ENCODE data around the gene PHYH. TPM values are rescaled to one million over a fixed set of nuclear protein-coding genes. Genes with fewer than 3 reads are reported as not detected.
"Not testable (repeated sequence)": the region's sequence is repeated elsewhere in the genome, so short reads cannot be mapped to it uniquely, and the experiment has no call there.

Gene PHYH
- total RNA-seq, 1 donor from 2014 or later = 37.1 TPM

GRCh38 chr10:13337827-13338196 lies 37.9 kb upstream of the PHYH start:
- Histone ChIP-seq H3K36me3 (ENCODE audit: control insufficient read depth in 3 of 3, insufficient read depth in 3 of 3, low read length in 3 of 3) (peaks cover 11 to 27% (median 18%) of the 10 kb centered on the region in 3 donors), H3K4me3 (ENCODE audit: low read length in 3 of 3) (no peak overlapping the region), H3K9me3 (ENCODE audit: control insufficient read depth in 3 of 3, low read length in 3 of 3) (no peaks in the 10 kb centered on the region), H3K4me1 (ENCODE audit: control insufficient read depth in 3 of 3, insufficient read depth in 3 of 3, low read length in 3 of 3) (peaks cover 0 to 23% (median 12%) of the 10 kb centered on the region in 3 donors), H3K27ac (ENCODE audit: low read depth, low read length) (no peak overlapping the region), H3K9ac (ENCODE audit: low read depth in 1 of 3, low read length in 3 of 3) (no peak overlapping the region), H3K27me3 (ENCODE audit: control insufficient read depth in 3 of 3, insufficient read depth in 3 of 3, low read length in 3 of 3) (no peaks in the 10 kb centered on the region)

- no peaks in the 10 kb centered on the region for H3K9me3 ChIP-seq (ENCODE audit: control insufficient read depth in 3 of 3, low read length in 3 of 3)
- no peaks in the 10 kb centered on the region for H3K27me3 ChIP-seq (ENCODE audit: control insufficient read depth in 3 of 3, insufficient read depth in 3 of 3, low read length in 3 of 3)
- peaks cover 0 to 23% (median 12%) of the 10 kb centered on the region in 3 donors for H3K4me1 ChIP-seq (ENCODE audit: control insufficient read depth in 3 of 3, insufficient read depth in 3 of 3, low read length in 3 of 3)
- peaks cover 11 to 30% (median 20%) of the 10 kb centered on the region in 3 donors for H3K36me3 ChIP-seq (ENCODE audit: control insufficient read depth in 3 of 3, insufficient read depth in 3 of 3, low read length in 3 of 3)
- no peak overlapping the region for H3K4me3 ChIP-seq (ENCODE audit: low read length in 3 of 3)
- H3K9ac ChIP-seq (ENCODE audit: low read depth in 1 of 3, low read length in 3 of 3) = no peak overlapping the region
- H3K27ac ChIP-seq (ENCODE audit: low read depth, low read length) = no peak overlapping the region
Measured at GRCh38 chr10:13337128-13337826, 37.4 kb upstream of the PHYH start.

- H3K36me3 ChIP-seq (ENCODE audit: control insufficient read depth in 3 of 3, insufficient read depth in 3 of 3, low read length in 3 of 3) = peaks cover 18 to 40% (median 28%) of the 10 kb centered on the region in 3 donors
- peaks cover 0 to 23% (median 12%) of the 10 kb centered on the region in 3 donors for H3K4me1 ChIP-seq (ENCODE audit: control insufficient read depth in 3 of 3, insufficient read depth in 3 of 3, low read length in 3 of 3)
Measured at GRCh38 chr10:13335881-13336280, 36.0 kb upstream of the PHYH start.

GRCh38 chr10:13334556-13334955 lies 34.7 kb upstream of the PHYH start:
- Histone ChIP-seq H3K4me3 (ENCODE audit: low read length in 3 of 3) (no peak overlapping the region), H3K36me3 (ENCODE audit: control insufficient read depth in 3 of 3, insufficient read depth in 3 of 3, low read length in 3 of 3) (peaks cover 24 to 51% (median 37%) of the 10 kb centered on the region in 3 donors), H3K9me3 (ENCODE audit: control insufficient read depth in 3 of 3, low read length in 3 of 3) (no peaks in the 10 kb centered on the region), H3K27me3 (ENCODE audit: control insufficient read depth in 3 of 3, insufficient read depth in 3 of 3, low read length in 3 of 3) (no peaks in the 10 kb centered on the region), H3K4me1 (ENCODE audit: control insufficient read depth in 3 of 3, insufficient read depth in 3 of 3, low read length in 3 of 3) (peaks cover 0 to 17% (median 5%) of the 10 kb centered on the region in 3 donors), H3K27ac (ENCODE audit: low read depth, low read length) (no peak overlapping the region), H3K9ac (ENCODE audit: low read depth in 1 of 3, low read length in 3 of 3) (no peak overlapping the region)

More at GRCh38 chr10:13335881-13336280, 36.0 kb upstream of the PHYH start:
- no peak overlapping the region for H3K27ac ChIP-seq (ENCODE audit: low read depth, low read length)
- no peak overlapping the region for H3K9ac ChIP-seq (ENCODE audit: low read depth in 1 of 3, low read length in 3 of 3)
- H3K9me3 ChIP-seq (ENCODE audit: control insufficient read depth in 3 of 3, low read length in 3 of 3) = no peaks in the 10 kb centered on the region
- H3K27me3 ChIP-seq (ENCODE audit: control insufficient read depth in 3 of 3, insufficient read depth in 3 of 3, low read length in 3 of 3) = no peaks in the 10 kb centered on the region
- no peak overlapping the region for H3K4me3 ChIP-seq (ENCODE audit: low read length in 3 of 3)

GRCh38 chr10:13331646-13332045 lies 31.8 kb upstream of the PHYH start:
- no peak overlapping the region for H3K9ac ChIP-seq (ENCODE audit: low read depth in 1 of 3, low read length in 3 of 3)
- H3K4me3 ChIP-seq (ENCODE audit: low read length in 3 of 3) = no peak overlapping the region
- H3K27me3 ChIP-seq (ENCODE audit: control insufficient read depth in 3 of 3, insufficient read depth in 3 of 3, low read length in 3 of 3) = no peaks in the 10 kb centered on the region
- H3K9me3 ChIP-seq (ENCODE audit: control insufficient read depth in 3 of 3, low read length in 3 of 3) = no peaks in the 10 kb centered on the region
- H3K36me3 ChIP-seq (ENCODE audit: control insufficient read depth in 3 of 3, insufficient read depth in 3 of 3, low read length in 3 of 3) = peaks cover 30 to 55% (median 47%) of the 10 kb centered on the region in 3 donors
- H3K27ac ChIP-seq (ENCODE audit: low read depth, low read length) = no peak overlapping the region
- peaks cover 0 to 10% (median 4%) of the 10 kb centered on the region in 3 donors for H3K4me1 ChIP-seq (ENCODE audit: control insufficient read depth in 3 of 3, insufficient read depth in 3 of 3, low read length in 3 of 3)

GRCh38 chr10:13330980-13331379 lies 31.1 kb upstream of the PHYH start:
- H3K36me3 ChIP-seq (ENCODE audit: control insufficient read depth in 3 of 3, insufficient read depth in 3 of 3, low read length in 3 of 3) = peaks cover 33 to 60% (median 53%) of the 10 kb centered on the region in 3 donors
- H3K27ac ChIP-seq (ENCODE audit: low read depth, low read length); H3K27me3 ChIP-seq (ENCODE audit: control insufficient read depth in 3 of 3, insufficient read depth in 3 of 3, low read length in 3 of 3); H3K4me3 ChIP-seq (ENCODE audit: low read length in 3 of 3); H3K4me1 ChIP-seq (ENCODE audit: control insufficient read depth in 3 of 3, insufficient read depth in 3 of 3, low read length in 3 of 3); H3K9me3 ChIP-seq (ENCODE audit: control insufficient read depth in 3 of 3, low read length in 3 of 3); H3K9ac ChIP-seq (ENCODE audit: low read depth in 1 of 3, low read length in 3 of 3): not testable (repeated sequence)

GRCh38 chr10:13329565-13329964 lies 29.7 kb upstream of the PHYH start:
- Histone ChIP-seq H3K36me3 (ENCODE audit: control insufficient read depth in 3 of 3, insufficient read depth in 3 of 3, low read length in 3 of 3) (peaks cover 32 to 61% (median 60%) of the 10 kb centered on the region in 3 donors), H3K27me3 (ENCODE audit: control insufficient read depth in 3 of 3, insufficient read depth in 3 of 3, low read length in 3 of 3) (no peaks in the 10 kb centered on the region), H3K4me3 (ENCODE audit: low read length in 3 of 3) (no peak overlapping the region), H3K9ac (ENCODE audit: low read depth in 1 of 3, low read length in 3 of 3) (no peak overlapping the region), H3K4me1 (ENCODE audit: control insufficient read depth in 3 of 3, insufficient read depth in 3 of 3, low read length in 3 of 3) (peaks cover 0 to 8% (median 4%) of the 10 kb centered on the region in 3 donors), H3K9me3 (ENCODE audit: control insufficient read depth in 3 of 3, low read length in 3 of 3) (no peaks in the 10 kb centered on the region), H3K27ac (ENCODE audit: low read depth, low read length) (no peak overlapping the region)

GRCh38 chr10:13328613-13329012 lies 28.7 kb upstream of the PHYH start:
- no peaks in the 10 kb centered on the region for H3K27me3 ChIP-seq (ENCODE audit: control insufficient read depth in 3 of 3, insufficient read depth in 3 of 3, low read length in 3 of 3)
- H3K36me3 ChIP-seq (ENCODE audit: control insufficient read depth in 3 of 3, insufficient read depth in 3 of 3, low read length in 3 of 3) = peaks cover 35 to 63% (median 58%) of the 10 kb centered on the region in 3 donors
- no peaks in the 10 kb centered on the region for H3K9me3 ChIP-seq (ENCODE audit: control insufficient read depth in 3 of 3, low read length in 3 of 3)
- no peak overlapping the region for H3K9ac ChIP-seq (ENCODE audit: low read depth in 1 of 3, low read length in 3 of 3)
- peaks cover 0 to 8% (median 4%) of the 10 kb centered on the region in 3 donors for H3K4me1 ChIP-seq (ENCODE audit: control insufficient read depth in 3 of 3, insufficient read depth in 3 of 3, low read length in 3 of 3)
- H3K4me3 ChIP-seq (ENCODE audit: low read length in 3 of 3) = no peak overlapping the region
- no peak overlapping the region for H3K27ac ChIP-seq (ENCODE audit: low read depth, low read length)

- H3K4me1 ChIP-seq (ENCODE audit: control insufficient read depth in 3 of 3, insufficient read depth in 3 of 3, low read length in 3 of 3) = peaks cover 0 to 8% (median 4%) of the 10 kb centered on the region in 3 donors
- peaks cover 37 to 62% (median 54%) of the 10 kb centered on the region in 3 donors for H3K36me3 ChIP-seq (ENCODE audit: control insufficient read depth in 3 of 3, insufficient read depth in 3 of 3, low read length in 3 of 3)
- H3K27ac ChIP-seq (ENCODE audit: low read depth, low read length) = no peak overlapping the region
- no peaks in the 10 kb centered on the region for H3K27me3 ChIP-seq (ENCODE audit: control insufficient read depth in 3 of 3, insufficient read depth in 3 of 3, low read length in 3 of 3)
- no peak overlapping the region for H3K4me3 ChIP-seq (ENCODE audit: low read length in 3 of 3)
- peak overlapping the region in 1 of 3 donors; percentile 9 for H3K9ac ChIP-seq (ENCODE audit: low read depth in 1 of 3, low read length in 3 of 3)
- no peaks in the 10 kb centered on the region for H3K9me3 ChIP-seq (ENCODE audit: control insufficient read depth in 3 of 3, low read length in 3 of 3)
Measured at GRCh38 chr10:13328126-13328525, 28.3 kb upstream of the PHYH start.

GRCh38 chr10:13327534-13327933 lies 27.7 kb upstream of the PHYH start:
- H3K4me1 ChIP-seq (ENCODE audit: control insufficient read depth in 3 of 3, insufficient read depth in 3 of 3, low read length in 3 of 3) = peaks cover 0 to 8% (median 4%) of the 10 kb centered on the region in 3 donors
- no peak overlapping the region for H3K27ac ChIP-seq (ENCODE audit: low read depth, low read length)
- H3K36me3 ChIP-seq (ENCODE audit: control insufficient read depth in 3 of 3, insufficient read depth in 3 of 3, low read length in 3 of 3) = peaks cover 40 to 64% (median 55%) of the 10 kb centered on the region in 3 donors
- H3K4me3 ChIP-seq (ENCODE audit: low read length in 3 of 3) = no peak overlapping the region
- H3K9ac ChIP-seq (ENCODE audit: low read depth in 1 of 3, low read length in 3 of 3) = peak overlapping the region in 1 of 3 donors; percentile 9
- H3K9me3 ChIP-seq (ENCODE audit: control insufficient read depth in 3 of 3, low read length in 3 of 3) = no peaks in the 10 kb centered on the region
- H3K27me3 ChIP-seq (ENCODE audit: control insufficient read depth in 3 of 3, insufficient read depth in 3 of 3, low read length in 3 of 3) = no peaks in the 10 kb centered on the region

All from skeletal muscle tissue (tissue), 4 donors.